ENCODE data around the gene FOXP1.
"Not testable (repeated sequence)": the region's sequence is repeated elsewhere in the genome, so short reads cannot be mapped to it uniquely, and the experiment has no call there.

FOXP1 gene

DNA sequence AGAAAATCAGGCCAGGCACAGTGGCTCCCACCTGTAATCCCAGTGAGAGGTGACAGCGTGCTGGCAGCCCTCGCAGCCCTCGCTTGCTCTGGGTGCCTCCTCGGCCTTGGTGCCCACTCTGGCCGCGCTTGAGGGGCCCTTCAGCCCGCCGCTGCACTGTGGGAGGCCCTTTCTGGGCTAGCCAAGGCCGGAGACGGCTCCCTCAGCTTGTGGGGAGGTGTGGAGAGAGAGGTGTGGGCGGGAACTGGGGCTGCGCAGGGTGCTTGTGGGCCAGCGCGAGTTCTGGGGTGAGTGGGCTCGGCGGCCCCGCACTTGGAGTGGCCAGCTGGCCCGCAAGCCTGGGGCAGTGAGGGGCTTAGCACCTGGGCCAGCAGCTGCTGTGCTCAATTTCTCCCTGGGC, 252.6 kb downstream of the FOXP1 start:
- H3K4me3 ChIP-seq (ENCODE audit: low read depth, low read length), result no peak overlapping the region
- TF ChIP-seq, protein P1, sequence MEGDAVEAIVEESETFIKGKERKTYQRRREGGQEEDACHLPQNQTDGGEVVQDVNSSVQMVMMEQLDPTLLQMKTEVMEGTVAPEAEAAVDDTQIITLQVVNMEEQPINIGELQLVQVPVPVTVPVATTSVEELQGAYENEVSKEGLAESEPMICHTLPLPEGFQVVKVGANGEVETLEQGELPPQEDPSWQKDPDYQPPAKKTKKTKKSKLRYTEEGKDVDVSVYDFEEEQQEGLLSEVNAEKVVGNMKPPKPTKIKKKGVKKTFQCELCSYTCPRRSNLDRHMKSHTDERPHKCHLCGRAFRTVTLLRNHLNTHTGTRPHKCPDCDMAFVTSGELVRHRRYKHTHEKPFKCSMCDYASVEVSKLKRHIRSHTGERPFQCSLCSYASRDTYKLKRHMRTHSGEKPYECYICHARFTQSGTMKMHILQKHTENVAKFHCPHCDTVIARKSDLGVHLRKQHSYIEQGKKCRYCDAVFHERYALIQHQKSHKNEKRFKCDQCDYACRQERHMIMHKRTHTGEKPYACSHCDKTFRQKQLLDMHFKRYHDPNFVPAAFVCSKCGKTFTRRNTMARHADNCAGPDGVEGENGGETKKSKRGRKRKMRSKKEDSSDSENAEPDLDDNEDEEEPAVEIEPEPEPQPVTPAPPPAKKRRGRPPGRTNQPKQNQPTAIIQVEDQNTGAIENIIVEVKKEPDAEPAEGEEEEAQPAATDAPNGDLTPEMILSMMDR (IDR thresholded peaks at IDR 0.05; ENCODE audit: low read depth, low read length, missing control alignments), result no peak
- no peak for DNase-seq (ENCODE audit: low read depth)

DNA sequence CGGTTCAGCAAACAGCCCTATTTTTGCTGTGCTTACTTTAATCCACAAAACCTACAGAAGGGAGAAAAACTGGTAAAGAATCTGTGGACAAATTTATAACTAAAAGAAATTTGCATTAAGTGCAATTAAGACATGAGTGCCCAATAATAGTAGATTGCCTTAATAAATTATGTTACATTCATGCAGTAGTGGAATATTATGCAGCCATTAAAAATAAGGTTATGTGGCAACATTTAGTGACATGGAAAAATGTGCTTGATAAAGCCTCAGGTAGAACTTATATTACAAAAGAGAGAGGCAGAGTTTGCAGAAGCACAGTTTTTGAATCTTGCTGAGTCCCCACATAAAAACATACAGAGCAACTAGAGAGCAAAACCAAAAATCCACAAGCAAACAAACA, 253.0 kb downstream of the FOXP1 start:
- H3K4me3 ChIP-seq (ENCODE audit: low read depth, low read length), result no peak overlapping the region
- DNase-seq (ENCODE audit: low read depth), result no peak

DNA sequence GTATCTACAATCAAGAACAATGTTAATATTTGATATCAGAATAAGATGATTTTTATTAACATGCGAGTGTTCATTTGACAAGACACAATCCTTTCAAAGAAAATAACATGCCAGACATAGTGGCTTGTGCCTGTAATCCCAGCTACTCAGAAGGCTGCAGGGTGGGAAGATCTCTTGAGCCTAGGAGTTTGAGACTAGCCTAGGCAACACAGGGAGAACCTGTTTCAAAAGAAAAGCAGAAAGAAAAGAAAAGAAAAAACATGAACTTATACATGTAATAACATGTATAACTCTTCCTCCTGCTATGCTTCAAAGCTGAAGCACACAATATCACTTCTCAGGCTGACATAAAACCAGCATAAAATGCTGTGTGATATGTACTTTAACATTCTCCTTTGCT, 253.7 kb downstream of the FOXP1 start:
- DNase-seq (ENCODE audit: low read depth), result no peak
- TF ChIP-seq, protein P1 (IDR thresholded peaks at IDR 0.05; ENCODE audit: low read depth, low read length, missing control alignments), result no peak
- no peak overlapping the region for H3K4me3 ChIP-seq (ENCODE audit: low read depth, low read length)

More for the DNA sequence above, 253.0 kb downstream of the FOXP1 start:
- TF ChIP-seq, protein P1 (IDR thresholded peaks at IDR 0.05; ENCODE audit: low read depth, low read length, missing control alignments), result no peak

- H3K4me3 ChIP-seq (ENCODE audit: low read depth, low read length), result no peak overlapping the region
- no peak for DNase-seq (ENCODE audit: low read depth)
- TF ChIP-seq, protein P1 (IDR thresholded peaks at IDR 0.05; ENCODE audit: low read depth, low read length, missing control alignments), result no peak
Observed at GRCh38 chr3:71328926-71329325, 254.6 kb downstream of the FOXP1 start.

DNA sequence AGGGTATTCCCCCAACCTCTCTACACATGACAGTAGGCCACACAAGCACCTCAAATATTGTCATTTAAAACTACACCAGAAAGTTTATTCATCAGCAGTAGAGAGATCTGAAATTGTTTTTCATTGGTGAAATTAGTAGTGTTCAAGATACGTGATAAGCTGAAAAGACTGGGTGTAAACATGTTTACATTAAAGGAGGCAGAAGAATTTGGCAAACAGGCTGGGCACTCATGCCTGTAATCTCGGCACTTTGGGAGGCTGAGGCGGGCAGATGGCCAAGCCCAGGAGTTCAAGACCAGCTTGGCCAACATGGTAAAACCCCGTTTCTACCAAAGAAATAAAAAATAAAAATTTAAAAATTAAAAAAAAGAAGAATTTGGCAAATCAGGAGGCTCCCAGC, 255.6 kb downstream of the FOXP1 start:
- H3K4me3 ChIP-seq (ENCODE audit: low read depth, low read length), result no peak overlapping the region
- TF ChIP-seq, protein P1 (IDR thresholded peaks at IDR 0.05; ENCODE audit: low read depth, low read length, missing control alignments), result no peak
- DNase-seq (ENCODE audit: low read depth), result no peak

DNA sequence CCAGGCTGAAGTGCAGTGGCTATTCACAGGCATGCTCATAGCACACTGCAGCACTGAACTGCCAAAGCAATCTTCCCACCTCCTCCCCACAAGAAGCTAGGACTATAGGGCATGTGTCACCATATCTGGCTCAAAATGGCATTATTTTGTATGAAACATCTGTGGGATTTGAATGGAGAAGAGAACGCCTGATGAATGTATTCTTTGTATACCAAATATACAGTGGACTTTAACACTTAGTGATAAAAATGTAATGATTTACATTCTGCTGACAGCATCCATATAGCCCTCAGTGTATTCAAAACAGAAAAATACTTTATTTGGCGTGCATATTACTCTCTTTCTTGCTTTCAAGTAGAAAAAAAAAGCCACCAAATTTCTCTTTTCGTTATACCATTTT, 257.8 kb downstream of the FOXP1 start:
- no peak overlapping the region for H3K4me3 ChIP-seq (ENCODE audit: low read depth, low read length)
- TF ChIP-seq, protein P1 (IDR thresholded peaks at IDR 0.05; ENCODE audit: low read depth, low read length, missing control alignments), result no peak

GRCh38 chr3:71324224-71324623, 259.3 kb downstream of the FOXP1 start:
- DNase-seq (ENCODE audit: low read depth); H3K4me3 ChIP-seq (ENCODE audit: low read depth, low read length): not testable (repeated sequence)

More for the DNA sequence above, 257.8 kb downstream of the FOXP1 start:
- DNase-seq (ENCODE audit: low read depth), result no peak

All from GM12864 (cell line).